LNCAP (cell line): ENCODE data around the gene TNFRSF18.

Experiments
- TF ChIP-seq, protein P1 (sequence below): fragments of 450-650 bp; IDR thresholded peaks from 2 replicates; pipeline ENCODE4 v1.5.1; 2017; ENCODE audit warnings: mild to moderate bottlenecking

TNFRSF18 gene

GRCh38 chr1:1185101-1185765, 21.2 kb downstream of the TNFRSF18 start:
- TF ChIP-seq, protein P1, sequence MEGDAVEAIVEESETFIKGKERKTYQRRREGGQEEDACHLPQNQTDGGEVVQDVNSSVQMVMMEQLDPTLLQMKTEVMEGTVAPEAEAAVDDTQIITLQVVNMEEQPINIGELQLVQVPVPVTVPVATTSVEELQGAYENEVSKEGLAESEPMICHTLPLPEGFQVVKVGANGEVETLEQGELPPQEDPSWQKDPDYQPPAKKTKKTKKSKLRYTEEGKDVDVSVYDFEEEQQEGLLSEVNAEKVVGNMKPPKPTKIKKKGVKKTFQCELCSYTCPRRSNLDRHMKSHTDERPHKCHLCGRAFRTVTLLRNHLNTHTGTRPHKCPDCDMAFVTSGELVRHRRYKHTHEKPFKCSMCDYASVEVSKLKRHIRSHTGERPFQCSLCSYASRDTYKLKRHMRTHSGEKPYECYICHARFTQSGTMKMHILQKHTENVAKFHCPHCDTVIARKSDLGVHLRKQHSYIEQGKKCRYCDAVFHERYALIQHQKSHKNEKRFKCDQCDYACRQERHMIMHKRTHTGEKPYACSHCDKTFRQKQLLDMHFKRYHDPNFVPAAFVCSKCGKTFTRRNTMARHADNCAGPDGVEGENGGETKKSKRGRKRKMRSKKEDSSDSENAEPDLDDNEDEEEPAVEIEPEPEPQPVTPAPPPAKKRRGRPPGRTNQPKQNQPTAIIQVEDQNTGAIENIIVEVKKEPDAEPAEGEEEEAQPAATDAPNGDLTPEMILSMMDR = no peak

DNA sequence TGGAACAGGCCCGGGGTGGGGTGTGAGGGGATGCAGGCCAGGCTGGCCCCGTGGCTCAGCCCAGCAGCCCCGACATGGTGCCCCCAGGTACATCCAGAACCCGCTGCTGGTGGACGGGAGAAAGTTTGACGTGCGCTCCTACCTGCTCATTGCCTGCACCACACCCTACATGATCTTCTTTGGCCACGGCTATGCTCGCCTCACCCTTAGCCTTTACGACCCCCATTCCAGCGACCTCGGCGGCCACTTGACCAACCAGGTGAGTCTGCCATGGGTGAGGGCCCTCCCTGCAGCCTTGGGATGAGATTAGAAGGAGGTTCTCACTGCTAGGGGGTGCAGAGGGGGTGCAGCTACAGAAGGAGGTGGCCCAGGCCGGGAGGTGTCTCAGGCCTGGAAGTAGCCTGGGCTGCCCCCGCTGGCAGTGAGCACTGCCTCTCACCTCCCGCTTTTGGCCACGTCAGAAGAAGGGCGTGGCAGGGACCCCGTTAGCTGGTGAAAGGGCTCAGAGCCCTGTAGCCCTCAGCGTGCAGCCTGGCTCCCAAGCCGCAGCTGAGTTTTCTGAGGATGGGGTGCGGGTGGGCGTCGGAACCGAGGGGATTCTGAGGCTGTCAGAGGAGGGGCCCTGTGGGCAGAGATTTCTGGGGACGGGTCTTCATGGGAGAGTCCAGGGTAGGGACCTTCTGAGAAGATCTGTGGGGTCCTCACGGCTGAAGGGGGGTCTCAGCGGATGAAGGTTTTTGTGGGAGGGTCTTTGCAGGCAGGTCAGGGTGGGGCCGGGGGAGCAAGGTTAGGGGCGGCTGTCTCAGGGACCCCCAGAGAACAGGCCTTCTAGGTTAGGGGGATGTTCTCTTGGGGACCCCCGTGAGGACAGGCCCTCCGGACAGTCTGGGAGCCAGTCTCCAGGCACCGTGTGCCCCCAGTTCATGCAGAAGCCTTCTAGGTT, 22.3 kb downstream of the TNFRSF18 start:
- TF ChIP-seq, protein P1 = no peak

DNA sequence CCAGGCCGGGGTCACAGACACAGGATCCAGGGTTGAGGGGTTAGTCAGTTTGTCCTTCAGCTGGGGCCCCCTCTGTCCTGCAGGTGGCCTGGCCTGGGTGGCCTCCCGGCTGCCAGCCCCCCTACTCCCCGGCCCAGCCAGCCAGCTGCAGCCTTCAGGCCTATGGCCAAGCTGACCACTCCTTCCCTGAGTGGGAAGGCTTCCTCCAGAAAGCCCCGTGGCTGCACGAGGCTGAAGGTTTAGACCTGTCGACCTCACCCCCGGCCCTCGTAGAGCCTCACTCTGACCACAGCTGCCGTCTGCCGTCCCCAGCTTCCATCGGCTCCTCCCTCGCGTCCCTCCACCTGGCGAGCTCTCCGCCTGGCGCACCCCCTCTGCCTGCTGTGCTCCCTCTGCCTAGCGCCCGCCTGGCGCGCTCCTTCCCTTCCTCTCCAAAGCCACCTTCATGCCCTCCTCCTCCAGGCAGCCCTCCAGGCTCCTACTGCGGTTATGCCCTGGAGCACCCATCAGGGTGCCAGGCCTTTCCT, 23.1 kb downstream of the TNFRSF18 start:
- TF ChIP-seq, protein P1 = no peak

- TF ChIP-seq, protein P1 = no peak
These were observed 23.7 kb downstream of the TNFRSF18 start for GRCh38 chr1:1182491-1183220.

GRCh38 chr1:1181938-1182410, 24.4 kb downstream of the TNFRSF18 start:
- TF ChIP-seq, protein P1 = no peak

- TF ChIP-seq, protein P1 = no peak
These were observed 25.1 kb downstream of the TNFRSF18 start for GRCh38 chr1:1181129-1181937.
